Heart right ventricle (tissue), 16 donors: ENCODE data around the gene RFC5. TPM values are rescaled to one million over a fixed set of nuclear protein-coding genes. Genes with fewer than 3 reads are reported as not detected.
A peak's percentile ranks its signal among the peaks of the same experiment; 100 is the strongest.

Experiments used
- ATAC-seq, 8 donors: fragments of 200-7000 bp; cut with Tn5 transposase; one replicate each; pipeline ENCODE4 v1.9.1; 2020; ENCODE audit warnings: mild to moderate bottlenecking in 8 of 8, moderate library complexity in 8 of 8, moderate number of reproducible peaks in 1 of 8
- DNase-seq, 2 donors: peaks; one replicate each; pipeline ENCODE4 v3.0.0-alpha.2; 2020
- H3K27ac ChIP-seq, 10 donors: fragments of 200-600 bp; sonication (generic) in 2 of 10; one replicate each; pipeline versions ENCODE4 v1.5.0 to v1.8.0; 2020 to 2022; ENCODE audit warnings: mild to moderate bottlenecking in 3 of 10
- H3K27me3 ChIP-seq, 7 donors: fragments of 200-600 bp; one replicate each; pipeline ENCODE4 v1.8.0; 2021 to 2022; ENCODE audit warnings: mild to moderate bottlenecking in 2 of 7
- H3K36me3 ChIP-seq, 9 donors: fragments of 200-600 bp; sonication (generic) in 1 of 9; one replicate each; pipeline versions ENCODE4 v1.5.0 to v1.8.0; 2020 to 2022; ENCODE audit warnings: mild to moderate bottlenecking in 2 of 9
- H3K4me1 ChIP-seq, 9 donors: fragments of 200-600 bp; sonication (generic) in 1 of 9; one replicate each; pipeline versions ENCODE4 v1.5.0 to v1.8.0; 2020 to 2022; ENCODE audit warnings: mild to moderate bottlenecking in 4 of 9
- H3K4me3 ChIP-seq, 10 donors: fragments of 200-600 bp; sonication (generic) in 2 of 10; one replicate each; pipeline versions ENCODE4 v1.5.0 to v1.8.0; 2020 to 2022; ENCODE audit warnings: mild to moderate bottlenecking in 7 of 10, moderate library complexity in 2 of 10
- H3K9me3 ChIP-seq, 11 donors: fragments of 200-600 bp in 10 of 11; sonication (generic) in 2 of 11; one replicate each; pipeline versions ENCODE4 v1.5.0 to v1.8.0; 2013 to 2022; ENCODE audit warnings: mild to moderate bottlenecking in 2 of 11, control low read depth in 1 of 11, moderate library complexity in 1 of 11
- CTCF ChIP-seq, 9 donors: fragments of 200-600 bp; sonication (generic) in 2 of 9; IDR thresholded peaks; one replicate each; pipeline versions ENCODE4 v1.5.0 to v1.8.0; 2021 to 2022; ENCODE audit warnings: antibody characterized with exemption in 9 of 9, mild to moderate bottlenecking in 5 of 9, moderate library complexity in 1 of 9
- WGBS, 2 donors: extraction: QIAGEN DNeasy Blood & Tissue Kit; methylation state at CpG; one replicate each; pipeline ENCODE4 v1.1.7; 2013; ENCODE audit warnings: inconsistent platforms in 1 of 2; 5-methylcytosine and 5-hydroxymethylcytosine counted together
- intact Hi-C, 10 donors: fragments of 100-400 bp; cut with DNase I; formaldehyde crosslinking; loops; one replicate each; pipeline versions ENCODE4 v1.11.1 to v1.14.2; 2022
- polyA plus RNA-seq, 2 donors: library from polyadenylated mRNA; stranded (reverse); fragments of 200-250 nt; gene quantifications; one replicate each; pipeline ENCODE4 v1.2.3, GENCODE V29; 2013
- total RNA-seq, 10 donors: library from RNA; stranded (reverse); fragmentation: NEBNext Ultra II Directional in 3 of 10; extraction: Animal tissue kit (Norgen Biotek cat#: 25700) in 3 of 10; gene quantifications; one replicate each; pipeline versions ENCODE4 v1.2.1 to v1.2.4, GENCODE V29; 2021 to 2023
- donor health status: Arrhythmogenic right ventricular cardiomyopathy.
- donor health status: ischemic (EF 13 %, LVEDD 7.1; RV severe dilation, severe dysfunction).
- donor health status: healthy with polysubstance abuse.
- donor health status: DM: no; HTN: yes; CAD: no.
- donor health status: DM: no; HTN: no; CAD: no.
- donor health status: ischemic (EF 25% LVEDD 6.9; RV normal size, moderate dysfunction).
- donor health status: ischemic (EF 25% LVEDD 5.7; RV mildly dilated, moderate dysfunction).
- donor health status: healthy.
- donor health status: DM: yes; HTN: yes; CAD: no.
- donor health status: Ischemic cardiomyopathy.
- donor health status: ischemic (EF 35%, LVEDD 5.7; RV mildly dilated, moderate dysfunction).
- donor health status: nonischemic (EF 11% LVEDD 7.7; RV severe dilation, severe dysfunction).
- donor health status: DM: yes; HTN: yes; CAD: no.
- donor health status: PGD.
- donor health status: ischemic (EF 29% LVEDD 5.4; RV normal size, mild dysfunction).
- donor health status: nonischemic (EF 23%, LVEDD 6.1; RV moderate dilation, normal function).

Gene RFC5
- total and polyA plus RNA-seq, 12 donors: 2.4 to 6.2 (median 4.1) TPM

DNA sequence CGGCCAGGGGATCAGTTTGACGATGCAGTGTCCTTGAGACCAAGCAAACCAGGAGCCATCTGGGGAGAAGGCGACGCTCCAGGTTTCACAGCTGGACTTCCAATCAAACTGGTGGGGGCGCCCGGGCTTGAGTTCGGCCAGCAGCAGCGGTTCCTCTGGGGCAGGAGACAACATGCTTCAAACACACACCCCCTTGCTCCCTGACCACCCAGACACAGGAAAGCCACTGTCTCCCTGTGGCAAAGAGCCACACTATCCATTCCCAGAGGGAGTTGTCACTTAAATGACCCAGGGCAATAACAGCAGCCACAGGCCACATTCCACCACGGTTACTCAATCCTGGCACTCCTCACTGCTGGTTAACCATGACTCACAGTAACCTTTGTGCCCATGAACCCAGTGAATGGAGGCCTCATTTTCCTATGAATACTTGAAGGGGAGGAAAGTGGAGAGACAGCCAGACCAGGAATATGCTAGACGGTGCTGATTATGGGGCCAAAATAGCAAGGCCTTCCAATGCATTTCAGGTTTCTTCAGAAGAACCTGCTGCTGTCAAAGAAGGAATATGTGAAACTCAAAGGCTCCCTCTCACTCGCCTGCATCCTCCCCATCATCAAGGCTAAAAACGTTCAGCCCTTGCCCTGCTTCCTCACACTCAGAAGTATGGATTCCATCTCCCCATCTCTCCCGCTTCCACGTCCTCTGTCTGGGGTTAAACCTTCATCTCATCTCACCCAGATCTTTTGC, 36.0 kb downstream of the RFC5 start:
- peaks cover 9 to 71% (median 51%) of the 10 kb centered on the region in 9 donors for H3K4me1 ChIP-seq
- H3K36me3 ChIP-seq: peaks cover 0 to 55% (median 16%) of the 10 kb centered on the region in 9 donors
- no peaks in the 10 kb centered on the region for H3K9me3 ChIP-seq
- intact Hi-C loops: no loop called here
- 26 to 33% methylated on average over 14 of the region's 14 CpGs for WGBS, 2 donors
- H3K27me3 ChIP-seq: no peaks in the 10 kb centered on the region
- peak overlapping the region in 1 of 10 donors; percentile 17 for H3K4me3 ChIP-seq
- peak; percentile 89 to 98 (median 94) for ATAC-seq
- no peak for TF ChIP-seq CTCF (IDR thresholded peaks at IDR 0.05)
- peak; percentile 62 to 83 for DNase-seq
- H3K27ac ChIP-seq: peak overlapping the region in 9 of 10 donors; percentile 23 to 99 (median 76)

DNA sequence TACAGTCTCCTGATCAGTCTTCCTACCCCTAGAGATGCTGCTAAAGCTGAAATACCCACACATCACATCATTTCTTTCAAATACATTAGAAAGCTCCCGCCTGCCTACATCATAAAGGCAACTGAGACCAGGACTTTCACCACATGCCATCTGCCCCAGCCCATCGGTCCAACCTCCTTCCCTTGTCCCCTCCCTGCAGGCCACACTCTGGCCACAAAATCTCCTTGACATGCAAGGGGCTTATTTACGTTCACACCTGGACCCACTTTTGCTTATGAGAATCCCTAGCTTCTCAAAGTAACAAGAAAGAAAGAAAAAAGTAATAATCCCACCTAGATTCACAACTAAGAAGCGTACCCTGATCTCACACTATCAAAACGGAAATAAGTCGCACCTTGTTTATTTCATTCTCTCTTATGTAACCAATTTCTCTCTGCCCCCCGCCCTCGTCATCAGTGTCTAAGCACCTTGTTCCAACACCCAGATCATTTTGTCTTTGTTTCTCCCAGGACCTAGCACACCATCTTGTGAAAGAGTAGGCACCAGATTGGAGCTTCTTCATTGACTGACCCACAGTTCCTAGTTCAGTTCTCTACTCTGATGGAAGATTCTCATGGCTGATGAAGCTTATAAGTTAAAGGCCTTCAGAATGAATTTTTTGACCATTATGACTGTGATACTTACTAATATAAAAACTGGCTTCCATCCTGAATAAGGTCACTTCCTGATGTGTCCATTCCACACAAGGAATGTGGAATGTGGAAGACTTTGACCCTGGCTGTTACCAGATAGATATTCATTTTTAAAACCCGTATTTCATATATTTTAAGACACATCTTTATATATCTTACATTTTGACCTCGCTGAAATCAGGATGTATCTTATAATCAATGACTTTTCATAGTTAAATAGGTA, 36.8 kb downstream of the RFC5 start:
- peak overlapping the region in 9 of 10 donors; percentile 23 to 99 (median 76) for H3K27ac ChIP-seq
- ATAC-seq (no peak), DNase-seq (no peak)
- H3K9me3 ChIP-seq: no peaks in the 10 kb centered on the region
- H3K27me3 ChIP-seq: no peaks in the 10 kb centered on the region
- H3K36me3 ChIP-seq: peaks cover 0 to 47% (median 16%) of the 10 kb centered on the region in 9 donors
- intact Hi-C loops: no loop called here
- H3K4me1 ChIP-seq: peaks cover 9 to 77% (median 51%) of the 10 kb centered on the region in 9 donors
- H3K4me3 ChIP-seq: no peak overlapping the region
- 92% methylated on average over 10 of the region's 10 CpGs for WGBS, 2 donors
- TF ChIP-seq CTCF (IDR thresholded peaks at IDR 0.05): no peak

DNA sequence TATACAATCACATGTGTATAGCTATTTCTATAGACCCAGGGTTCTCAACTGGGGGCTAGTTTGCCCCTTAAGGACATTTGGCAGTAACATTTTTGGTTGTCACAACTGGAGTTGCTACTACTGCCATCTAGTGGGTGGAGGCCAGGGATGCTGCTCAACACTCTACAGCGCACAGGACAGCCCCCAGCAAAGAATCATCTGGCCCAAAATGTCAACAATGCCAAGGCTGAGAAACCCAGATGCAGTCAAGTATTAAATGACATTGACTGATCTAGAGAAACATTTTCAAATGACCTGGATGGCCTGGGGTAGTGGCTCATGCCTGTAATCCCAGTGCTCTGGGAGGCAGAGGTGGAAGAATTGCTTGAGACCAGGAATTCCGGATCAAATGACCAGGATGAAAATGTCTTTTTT, 38.6 kb downstream of the RFC5 start:
- intact Hi-C loops: no loop called here
- Histone ChIP-seq H3K4me1 (peaks cover 9 to 92% (median 66%) of the 10 kb centered on the region in 9 donors), H3K4me3 (no peak overlapping the region), H3K27me3 (no peaks in the 10 kb centered on the region), H3K9me3 (no peaks in the 10 kb centered on the region), H3K36me3 (peaks cover 0 to 28% (median 12%) of the 10 kb centered on the region in 9 donors), H3K27ac (peak overlapping the region in 8 of 10 donors; percentile 14 to 99 (median 52))
- DNase-seq (peak; percentile 30 to 49), ATAC-seq (peak in 1 of 8 donors; percentile 16)
- 56 to 65% methylated on average over 2 of the region's 2 CpGs for WGBS, 2 donors
- peak; percentile 28 to 71 (median 62) for TF ChIP-seq CTCF (IDR thresholded peaks at IDR 0.05)
